Osteocyte (in vitro differentiated cells): ENCODE data around the gene SCLT1. TPM values are rescaled to one million over a fixed set of nuclear protein-coding genes. Genes with fewer than 3 reads are reported as not detected.

ENCODE experiments used
- DNase-seq: peaks from one replicate; pipeline ENCODE4 v3.0.0; 2021; ENCODE audit warnings: mixed read lengths; ENCODE audit not compliant: unreplicated experiment; ENCODE audit errors: extremely low spot score
- H3K27ac Mint-ChIP-seq: one replicate; pipeline ENCODE4 v1.8.0; 2021; ENCODE audit warnings: mild to moderate bottlenecking, mixed read lengths; ENCODE audit not compliant: unreplicated experiment
- H3K27me3 Mint-ChIP-seq: one replicate; pipeline ENCODE4 v1.8.0; 2021; ENCODE audit warnings: mixed read lengths; ENCODE audit not compliant: unreplicated experiment
- H3K36me3 Mint-ChIP-seq: one replicate; pipeline ENCODE4 v1.8.0; 2021; ENCODE audit warnings: mixed read lengths; ENCODE audit not compliant: unreplicated experiment
- H3K4me1 Mint-ChIP-seq: one replicate; pipeline ENCODE4 v1.8.0; 2021; ENCODE audit warnings: mixed read lengths; ENCODE audit not compliant: unreplicated experiment
- H3K4me3 Mint-ChIP-seq: one replicate; pipeline ENCODE4 v1.8.0; 2021; ENCODE audit warnings: mild to moderate bottlenecking, moderate library complexity, mixed read lengths; ENCODE audit not compliant: unreplicated experiment
- H3K9me3 Mint-ChIP-seq: one replicate; pipeline ENCODE4 v1.8.0; 2021; ENCODE audit warnings: mixed read lengths; ENCODE audit not compliant: unreplicated experiment
- total RNA-seq: library from RNA; stranded (reverse); gene quantifications from 2 replicates; pipeline ENCODE4 v1.2.1, GENCODE V29; 2021
- TF ChIP-seq, protein P1 (sequence below): fragments of 200-600 bp; sonication (generic); IDR thresholded peaks from 2 replicates; pipeline ENCODE4 v1.5.0; 2021; ENCODE audit warnings: antibody characterized with exemption, mild to moderate bottlenecking, moderate library complexity

Gene SCLT1
- total RNA-seq, 1 donor from 2014 or later, result 13.6 TPM

DNA sequence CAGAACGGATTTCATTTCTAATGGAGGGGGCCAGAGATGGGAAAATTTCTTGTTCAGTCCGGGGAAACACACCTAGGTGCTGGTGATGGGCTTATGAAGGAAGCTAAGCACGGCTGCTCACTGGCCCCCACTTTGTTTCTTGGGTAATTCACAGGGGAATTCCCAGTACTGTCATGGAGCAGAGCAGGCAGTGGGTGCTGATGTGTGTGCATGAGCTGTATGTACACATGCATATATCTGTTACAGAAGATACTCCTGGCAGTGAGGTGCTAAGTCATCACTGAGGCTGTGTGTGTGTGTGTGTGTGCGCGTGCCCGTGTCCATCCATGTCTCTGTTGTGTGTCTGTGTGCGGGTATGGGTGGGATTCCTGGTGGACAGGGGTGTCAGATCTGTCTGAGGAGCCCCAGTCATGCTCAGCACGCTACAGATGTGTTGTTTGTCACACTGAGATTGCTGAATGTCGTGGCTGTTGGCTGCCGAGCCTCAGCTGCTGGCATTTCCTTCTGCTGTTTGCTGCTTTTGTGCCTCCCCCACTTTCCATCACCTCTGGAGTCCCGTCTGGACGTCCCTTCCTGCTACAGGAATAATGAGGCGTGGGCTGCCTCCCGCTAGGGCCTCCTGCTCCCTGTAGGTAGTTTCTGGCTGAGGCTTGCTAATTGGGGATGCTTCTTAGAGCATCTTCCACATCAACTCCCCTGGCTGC, 230.6 kb downstream of the SCLT1 start:
- H3K4me3 Mint-ChIP-seq, result no peak overlapping the region
- H3K36me3 Mint-ChIP-seq, result peaks cover 24% of the 10 kb centered on the region
- TF ChIP-seq, protein P1, sequence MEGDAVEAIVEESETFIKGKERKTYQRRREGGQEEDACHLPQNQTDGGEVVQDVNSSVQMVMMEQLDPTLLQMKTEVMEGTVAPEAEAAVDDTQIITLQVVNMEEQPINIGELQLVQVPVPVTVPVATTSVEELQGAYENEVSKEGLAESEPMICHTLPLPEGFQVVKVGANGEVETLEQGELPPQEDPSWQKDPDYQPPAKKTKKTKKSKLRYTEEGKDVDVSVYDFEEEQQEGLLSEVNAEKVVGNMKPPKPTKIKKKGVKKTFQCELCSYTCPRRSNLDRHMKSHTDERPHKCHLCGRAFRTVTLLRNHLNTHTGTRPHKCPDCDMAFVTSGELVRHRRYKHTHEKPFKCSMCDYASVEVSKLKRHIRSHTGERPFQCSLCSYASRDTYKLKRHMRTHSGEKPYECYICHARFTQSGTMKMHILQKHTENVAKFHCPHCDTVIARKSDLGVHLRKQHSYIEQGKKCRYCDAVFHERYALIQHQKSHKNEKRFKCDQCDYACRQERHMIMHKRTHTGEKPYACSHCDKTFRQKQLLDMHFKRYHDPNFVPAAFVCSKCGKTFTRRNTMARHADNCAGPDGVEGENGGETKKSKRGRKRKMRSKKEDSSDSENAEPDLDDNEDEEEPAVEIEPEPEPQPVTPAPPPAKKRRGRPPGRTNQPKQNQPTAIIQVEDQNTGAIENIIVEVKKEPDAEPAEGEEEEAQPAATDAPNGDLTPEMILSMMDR, result no peak
- no peak for DNase-seq
- no peaks in the 10 kb centered on the region for H3K9me3 Mint-ChIP-seq
- peaks cover 14% of the 10 kb centered on the region for H3K4me1 Mint-ChIP-seq
- H3K27me3 Mint-ChIP-seq, result no peaks in the 10 kb centered on the region
- no peak overlapping the region for H3K27ac Mint-ChIP-seq

DNA sequence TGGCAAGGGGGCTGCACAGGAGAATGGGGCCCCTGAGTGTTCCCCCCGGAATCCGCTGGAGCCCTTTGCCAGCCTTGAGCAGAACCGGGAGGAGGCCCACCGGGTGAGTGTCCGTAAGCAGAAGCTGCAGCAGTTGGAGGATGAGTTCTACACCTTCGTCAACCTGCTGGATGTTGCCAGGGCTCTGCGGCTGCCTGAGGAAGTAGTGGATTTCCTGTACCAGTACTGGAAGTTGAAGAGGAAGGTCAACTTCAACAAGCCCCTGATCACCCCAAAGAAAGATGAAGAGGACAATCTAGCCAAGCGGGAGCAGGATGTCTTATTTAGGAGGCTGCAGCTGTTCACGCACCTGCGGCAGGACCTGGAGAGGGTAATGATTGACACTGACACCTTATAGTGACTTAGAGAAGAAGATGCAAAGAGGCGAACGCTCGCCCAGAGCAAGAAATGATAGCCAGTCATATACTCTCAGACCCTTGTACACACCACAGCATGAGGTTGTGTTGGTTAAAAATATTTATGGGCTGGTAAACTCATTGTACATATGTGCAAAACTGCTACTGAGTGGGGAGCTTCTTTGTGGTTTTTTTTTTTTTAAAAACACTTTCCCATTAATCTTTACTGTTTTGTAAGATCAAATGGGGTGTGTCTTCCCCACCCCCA, 231.4 kb downstream of the SCLT1 start:
- DNase-seq, result no peak
- TF ChIP-seq, protein P1, result no peak
- H3K27me3 Mint-ChIP-seq, result no peaks in the 10 kb centered on the region
- H3K9me3 Mint-ChIP-seq, result no peaks in the 10 kb centered on the region
- no peak overlapping the region for H3K27ac Mint-ChIP-seq
- peaks cover 28% of the 10 kb centered on the region for H3K36me3 Mint-ChIP-seq
- no peak overlapping the region for H3K4me3 Mint-ChIP-seq
- H3K4me1 Mint-ChIP-seq, result peaks cover 14% of the 10 kb centered on the region

DNA sequence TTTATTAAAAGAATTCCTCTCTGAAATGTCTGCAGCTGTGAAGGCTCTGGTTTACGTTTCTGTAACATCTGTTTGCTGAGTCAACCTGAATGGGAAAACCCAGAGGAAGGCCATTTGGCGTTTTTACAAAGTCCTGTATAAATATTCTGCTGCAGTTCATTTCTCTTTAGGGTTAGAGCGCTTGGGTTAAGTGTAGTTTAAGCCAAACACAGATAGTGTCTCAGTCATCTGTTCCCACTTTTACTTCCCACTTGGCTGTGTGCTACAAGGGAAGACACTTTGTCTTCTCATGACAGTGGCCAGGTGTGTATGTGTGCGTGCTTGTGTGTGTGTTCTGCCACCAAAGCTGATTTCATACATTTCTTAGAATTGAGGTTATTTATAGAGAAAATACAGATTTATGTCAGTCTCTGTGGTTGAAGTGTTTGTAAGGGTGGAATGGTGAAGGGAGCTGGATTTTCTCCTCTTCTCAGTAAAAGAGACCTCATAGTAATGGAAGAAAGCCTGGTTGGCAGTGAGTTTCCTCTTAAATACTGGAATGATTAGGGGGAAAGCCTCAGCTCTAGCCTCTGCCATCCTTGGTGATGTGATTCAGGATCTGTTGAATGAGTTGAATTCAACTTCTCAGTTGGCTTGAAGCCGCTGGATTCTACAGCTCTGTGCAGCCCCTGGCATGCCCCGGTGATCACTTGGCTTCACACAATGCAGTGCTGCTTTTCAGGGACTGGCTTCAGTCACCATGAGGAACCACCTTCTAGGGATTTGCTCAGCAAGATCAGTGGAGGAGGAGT, 233.3 kb downstream of the SCLT1 start:
- TF ChIP-seq, protein P1, result no peak
- no peaks in the 10 kb centered on the region for H3K9me3 Mint-ChIP-seq
- no peak overlapping the region for H3K27ac Mint-ChIP-seq
- no peak for DNase-seq
- H3K4me1 Mint-ChIP-seq, result peaks cover 18% of the 10 kb centered on the region
- H3K27me3 Mint-ChIP-seq, result no peaks in the 10 kb centered on the region
- peaks cover 26% of the 10 kb centered on the region for H3K36me3 Mint-ChIP-seq
- no peak overlapping the region for H3K4me3 Mint-ChIP-seq

DNA sequence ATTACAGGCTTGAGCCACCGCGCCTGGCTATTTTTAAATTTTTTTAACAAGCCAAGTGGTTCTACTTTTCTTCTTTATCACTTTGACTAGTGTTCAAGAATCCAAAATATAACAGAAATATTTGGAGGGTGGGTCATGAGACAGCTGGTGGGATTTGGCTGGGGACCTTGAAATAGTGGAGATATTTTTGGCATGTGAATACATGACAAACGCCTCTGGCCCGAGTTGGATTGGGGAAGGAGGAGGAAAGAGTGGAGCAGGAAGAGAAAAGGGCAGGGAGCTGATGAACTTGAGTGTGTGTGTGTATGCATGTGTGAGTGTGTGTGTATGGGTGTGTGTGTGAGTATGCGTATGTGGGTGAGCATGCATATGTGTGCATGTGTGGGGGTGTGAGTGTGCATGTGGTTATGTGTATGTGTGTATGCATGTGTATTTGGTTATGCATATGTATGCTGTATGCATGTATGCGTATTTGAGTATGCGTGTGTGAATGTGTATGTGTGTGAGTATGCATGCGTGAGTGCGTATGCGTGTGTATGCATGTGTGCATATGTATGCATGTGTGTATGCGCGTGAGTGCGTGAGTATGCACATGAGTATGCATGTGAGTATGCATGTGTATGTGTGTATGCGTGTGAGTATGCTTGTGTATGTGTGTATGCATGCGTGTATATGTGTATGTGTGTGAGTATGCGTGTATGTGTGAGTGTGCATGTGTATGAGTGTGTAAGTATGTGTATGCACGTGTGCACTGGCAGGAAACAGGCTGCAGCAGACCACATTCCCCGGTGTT, 234.3 kb downstream of the SCLT1 start:
- Mint-ChIP-seq H3K4me1 (peaks cover 28% of the 10 kb centered on the region), H3K27me3 (no peaks in the 10 kb centered on the region), H3K27ac (no peak overlapping the region), H3K9me3 (no peaks in the 10 kb centered on the region), H3K4me3 (no peak overlapping the region), H3K36me3 (peaks cover 31% of the 10 kb centered on the region)
- TF ChIP-seq, protein P1, result no peak
- DNase-seq, result no peak
